KOPT-K1 (cell line): Measurements from ENCODE around the gene SLC18A2.

Experiments
- H3K27ac ChIP-seq: fragments of 200-600 bp; sonication (generic); 2 replicates; pipeline ENCODE4 v1.5.1; 2016; ENCODE audit warnings: antibody characterized with exemption, mild to moderate bottlenecking, low read depth, low read length; ENCODE audit not compliant: poor library complexity, severe bottlenecking
- H3K36me3 ChIP-seq: fragments of 200-600 bp; sonication (generic); 2 replicates; pipeline ENCODE4 v1.5.1; 2017; ENCODE audit warnings: antibody characterized with exemption, mild to moderate bottlenecking, low read length, moderate library complexity; ENCODE audit not compliant: insufficient read depth
- H3K9me3 ChIP-seq: fragments of 200-600 bp; sonication (generic); 2 replicates; pipeline ENCODE4 v1.5.1; 2017; ENCODE audit warnings: antibody characterized with exemption, low read length, mild to moderate bottlenecking; ENCODE audit not compliant: insufficient read depth, poor library complexity, severe bottlenecking

Gene SLC18A2

DNA sequence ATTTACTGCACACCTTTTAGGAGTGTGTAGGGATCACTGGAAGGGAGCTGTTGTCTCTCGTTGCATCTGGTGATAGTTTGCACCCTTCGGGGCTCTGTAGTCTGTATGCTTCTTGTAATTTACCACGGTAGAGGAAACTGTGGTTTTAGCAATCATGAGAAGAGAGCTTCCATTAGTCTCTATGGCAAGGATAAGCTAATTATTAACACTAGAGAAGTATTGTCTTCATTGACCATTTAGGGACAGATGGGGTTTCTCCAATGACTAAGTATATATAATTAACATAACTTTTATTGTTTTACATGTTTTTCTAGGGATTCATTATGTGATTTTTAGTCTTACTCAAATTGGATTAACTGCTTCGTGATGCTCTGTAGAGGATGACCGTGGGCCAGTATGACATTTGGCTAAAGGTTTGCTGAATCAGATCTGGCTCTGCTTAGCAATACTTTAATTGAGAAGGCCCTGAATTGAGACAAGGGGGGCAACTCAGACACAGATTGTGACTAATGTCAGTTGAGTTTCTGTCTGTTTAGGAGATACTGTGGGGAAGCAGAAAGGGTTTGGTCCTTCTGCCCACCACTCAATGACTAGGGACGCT, 8.7 kb downstream of the SLC18A2 start:
- no peaks in the 10 kb centered on the region for H3K9me3 ChIP-seq
- H3K36me3 ChIP-seq: peaks cover 16% of the 10 kb centered on the region
- peak overlapping the region; percentile 92 for H3K27ac ChIP-seq

DNA sequence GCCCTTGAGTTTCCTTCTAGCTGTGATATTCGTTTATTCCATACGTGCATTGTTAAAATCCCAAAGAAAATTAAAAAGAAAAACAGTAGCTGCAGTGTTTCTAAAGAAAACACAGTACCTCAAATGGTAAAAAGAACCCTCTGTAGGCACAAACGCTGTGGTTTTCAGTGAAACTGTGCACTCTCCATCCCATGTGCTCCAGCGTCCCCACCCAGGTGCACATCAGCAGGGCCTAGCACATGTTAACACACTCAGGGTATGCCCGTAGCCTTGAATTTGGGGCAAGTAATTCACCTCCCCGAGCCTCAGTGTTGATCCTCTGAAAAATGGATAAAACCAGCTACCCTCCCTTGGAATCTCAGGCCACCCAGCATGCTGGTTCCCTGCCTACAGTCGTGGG, 9.5 kb downstream of the SLC18A2 start:
- H3K9me3 ChIP-seq: no peaks in the 10 kb centered on the region
- peaks cover 16% of the 10 kb centered on the region; the same call in 1 of the 2 replicates for H3K36me3 ChIP-seq
- H3K27ac ChIP-seq: peak overlapping the region; percentile 92

DNA sequence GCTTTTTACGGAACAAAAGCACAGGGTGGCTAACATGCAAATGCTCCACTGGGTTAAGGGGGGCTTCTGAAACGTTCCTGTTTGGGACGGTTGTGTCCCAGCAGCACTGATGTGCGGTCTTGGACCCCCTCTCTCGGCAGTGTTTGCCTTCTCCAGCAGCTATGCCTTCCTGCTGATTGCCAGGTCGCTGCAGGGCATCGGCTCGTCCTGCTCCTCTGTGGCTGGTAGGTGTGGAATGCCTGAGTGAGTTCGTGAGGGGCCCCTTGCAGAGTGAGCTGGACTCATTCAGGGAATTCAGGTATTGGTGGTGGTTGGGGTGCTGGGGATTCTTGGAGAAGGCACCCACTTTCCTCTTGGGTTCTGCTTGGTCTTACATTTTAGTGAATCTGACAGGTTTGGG, 13.0 kb downstream of the SLC18A2 start:
- no peak overlapping the region for H3K27ac ChIP-seq
- no peaks in the 10 kb centered on the region for H3K9me3 ChIP-seq
- H3K36me3 ChIP-seq: peaks cover 28% of the 10 kb centered on the region

DNA sequence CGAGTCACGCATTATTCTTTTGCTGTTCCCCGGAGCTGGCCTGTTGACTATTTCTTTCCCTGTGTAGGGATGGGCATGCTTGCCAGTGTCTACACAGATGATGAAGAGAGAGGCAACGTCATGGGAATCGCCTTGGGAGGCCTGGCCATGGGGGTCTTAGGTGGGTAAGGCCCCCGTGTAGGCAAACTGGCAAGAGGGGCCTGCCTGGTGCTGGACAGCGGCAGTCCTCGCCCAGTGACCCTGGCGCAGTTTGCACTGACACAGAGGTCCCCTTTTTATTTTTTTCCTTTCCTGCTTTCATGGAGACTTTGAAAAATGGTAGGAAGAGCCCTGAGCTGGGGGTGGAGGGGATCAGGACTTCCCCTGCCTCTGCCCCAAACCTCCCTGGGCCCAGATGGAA, 13.4 kb downstream of the SLC18A2 start:
- H3K27ac ChIP-seq: no peak overlapping the region
- H3K36me3 ChIP-seq: peaks cover 28% of the 10 kb centered on the region
- H3K9me3 ChIP-seq: no peaks in the 10 kb centered on the region

DNA sequence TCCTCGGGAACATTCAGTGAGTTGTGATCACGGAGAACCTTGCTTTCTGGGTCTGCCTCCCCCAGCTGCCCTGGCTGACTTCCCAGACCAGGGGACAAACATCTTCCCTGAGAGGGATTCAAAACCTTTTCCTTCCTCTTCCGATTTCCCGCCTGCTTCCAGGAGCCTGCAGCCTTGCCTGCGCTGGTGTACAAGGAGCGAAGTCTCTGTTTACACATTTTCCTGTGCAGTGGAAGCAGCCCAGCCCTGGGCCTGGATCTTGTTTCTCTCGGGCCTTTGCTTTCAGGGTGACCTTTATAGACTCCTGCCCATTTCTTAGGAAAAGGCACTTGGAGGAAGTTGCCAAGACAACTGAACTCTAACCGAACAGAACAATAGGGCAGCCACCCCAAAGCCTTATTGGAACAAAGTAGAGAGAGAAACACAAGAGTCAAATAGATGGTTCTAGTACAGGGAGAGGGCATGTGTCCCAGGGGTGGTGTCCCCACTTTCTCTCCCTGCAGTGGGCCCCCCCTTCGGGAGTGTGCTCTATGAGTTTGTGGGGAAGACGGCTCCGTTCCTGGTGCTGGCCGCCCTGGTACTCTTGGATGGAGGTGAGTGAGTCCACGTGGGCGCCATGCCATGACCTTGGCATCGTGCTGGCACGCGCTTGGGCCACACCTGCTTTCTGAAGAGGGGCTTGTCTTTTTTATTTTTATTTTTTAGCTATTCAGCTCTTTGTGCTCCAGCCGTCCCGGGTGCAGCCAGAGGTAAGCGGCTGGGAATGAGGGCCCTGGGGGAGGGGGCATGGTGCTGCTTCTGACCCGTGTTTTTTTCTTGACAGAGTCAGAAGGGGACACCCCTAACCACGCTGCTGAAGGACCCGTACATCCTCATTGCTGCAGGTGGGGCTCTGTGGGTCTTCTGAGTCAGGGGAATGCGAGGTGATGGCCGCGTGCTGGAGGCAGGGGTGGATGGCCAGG, 14.1 kb downstream of the SLC18A2 start:
- Histone ChIP-seq H3K9me3 (no peaks in the 10 kb centered on the region), H3K36me3 (peaks cover 28% of the 10 kb centered on the region), H3K27ac (no peak overlapping the region)

DNA sequence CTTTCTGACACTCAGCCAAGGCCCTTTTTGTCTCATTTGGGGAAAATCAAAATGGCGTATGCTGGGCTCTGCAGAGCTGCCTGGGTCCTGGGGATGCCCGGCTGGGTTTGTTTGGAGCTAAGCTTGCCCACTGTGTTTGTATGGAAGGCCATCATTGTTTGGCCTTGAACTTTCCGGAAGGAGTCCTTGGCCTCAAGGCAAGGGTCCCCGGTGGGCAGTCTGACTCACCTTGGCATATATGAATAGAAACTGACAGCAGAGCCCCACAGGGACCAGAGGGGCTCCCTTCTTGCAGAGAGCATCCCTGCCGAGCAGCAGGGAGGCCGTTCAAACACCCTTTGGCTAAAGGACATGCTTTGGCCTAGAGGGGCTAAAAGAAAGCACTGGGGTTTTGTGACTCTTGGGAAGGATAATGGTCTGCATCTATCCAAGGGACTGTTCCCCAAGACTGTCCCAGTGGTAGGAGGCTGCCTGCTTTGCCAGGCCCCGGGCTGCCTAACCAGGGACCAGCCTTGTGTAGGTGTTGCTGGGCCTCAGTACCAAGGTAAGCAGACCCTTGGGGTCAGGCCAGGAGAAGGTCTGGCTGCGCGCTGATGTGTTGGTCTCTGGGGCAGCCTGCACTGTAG, 15.0 kb downstream of the SLC18A2 start:
- Histone ChIP-seq H3K9me3 (no peaks in the 10 kb centered on the region), H3K36me3 (peaks cover 28% of the 10 kb centered on the region), H3K27ac (no peak overlapping the region)

DNA sequence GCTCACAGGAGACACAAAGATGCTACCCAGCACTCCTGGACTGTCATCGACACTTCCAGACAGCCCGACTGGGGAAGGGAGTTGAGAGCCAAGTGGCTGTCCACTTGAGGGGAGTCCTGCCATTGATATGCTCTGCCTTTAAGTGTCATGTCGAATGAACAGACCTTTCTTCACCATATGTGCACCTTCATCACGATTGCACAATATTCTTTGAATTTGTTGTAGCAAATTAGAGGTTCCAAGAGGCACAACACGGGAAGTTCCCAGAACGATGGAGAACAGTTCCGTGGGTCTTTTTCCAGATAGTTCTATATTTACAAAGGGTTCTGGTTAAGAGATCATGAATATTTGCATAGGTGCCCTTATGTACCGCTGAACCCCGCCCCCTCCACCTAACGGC, 16.0 kb downstream of the SLC18A2 start:
- Histone ChIP-seq H3K36me3 (peaks cover 28% of the 10 kb centered on the region), H3K9me3 (no peaks in the 10 kb centered on the region), H3K27ac (no peak overlapping the region)

DNA sequence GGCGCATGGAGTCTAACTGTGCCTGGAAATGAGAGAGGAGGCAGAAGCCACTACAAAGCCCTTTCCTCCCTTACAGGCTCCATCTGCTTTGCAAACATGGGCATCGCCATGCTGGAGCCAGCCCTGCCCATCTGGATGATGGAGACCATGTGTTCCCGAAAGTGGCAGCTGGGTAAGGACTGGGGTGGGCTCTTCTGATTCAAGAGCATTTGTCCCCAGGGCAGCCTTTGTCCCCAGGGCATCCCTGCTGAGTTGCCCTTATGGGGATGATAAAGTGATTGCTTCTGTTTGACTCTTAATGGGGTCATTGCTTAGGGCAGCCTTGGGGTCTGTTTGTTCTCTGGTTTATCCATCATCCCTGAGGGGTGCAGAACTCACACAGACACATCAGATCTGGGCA, 16.8 kb downstream of the SLC18A2 start:
- Histone ChIP-seq H3K36me3 (peaks cover 28% of the 10 kb centered on the region), H3K9me3 (no peaks in the 10 kb centered on the region), H3K27ac (no peak overlapping the region)

DNA sequence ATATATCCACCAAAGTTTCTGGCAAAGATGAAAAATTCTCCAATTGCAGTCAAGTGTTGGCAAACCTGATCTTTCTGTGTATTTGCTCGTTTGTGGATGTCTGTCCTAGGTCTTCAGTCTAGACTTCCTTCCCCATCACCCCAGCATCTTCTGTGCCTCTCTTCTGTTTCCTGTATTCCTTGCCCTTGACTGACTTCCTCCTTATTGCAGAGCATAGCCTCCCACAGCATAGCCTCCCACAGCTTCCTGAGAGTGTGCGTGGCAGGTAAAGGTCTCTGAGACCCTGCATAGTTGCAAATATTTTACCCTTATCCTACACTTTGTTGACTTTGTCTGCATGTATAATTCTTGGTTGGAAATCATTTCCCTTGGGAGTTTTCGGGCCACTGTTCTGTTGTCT, 18.4 kb downstream of the SLC18A2 start:
- Histone ChIP-seq H3K36me3 (peaks cover 27% of the 10 kb centered on the region), H3K27ac (peak overlapping the region; percentile 82), H3K9me3 (no peaks in the 10 kb centered on the region)

DNA sequence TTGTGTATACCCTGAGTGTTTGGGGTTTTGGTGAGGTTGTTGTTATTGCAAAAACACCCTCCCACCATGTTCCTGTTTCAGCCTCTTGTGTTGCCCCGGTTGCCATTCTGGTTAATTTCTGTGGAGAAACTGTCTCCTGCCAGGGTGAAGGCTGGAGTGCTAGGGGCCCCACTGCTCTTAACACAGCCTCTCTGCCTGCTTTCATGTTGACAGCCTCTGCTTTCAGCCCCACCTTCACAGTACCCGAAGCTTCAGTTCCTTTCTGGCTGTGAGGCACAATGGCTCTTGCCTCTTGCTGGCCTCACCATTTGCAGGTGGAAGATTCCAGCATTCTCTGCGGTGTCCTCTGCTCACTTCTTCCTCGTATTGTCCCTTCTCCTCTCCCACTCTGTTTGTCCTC, 19.2 kb downstream of the SLC18A2 start:
- no peaks in the 10 kb centered on the region for H3K9me3 ChIP-seq
- H3K27ac ChIP-seq: peak overlapping the region; percentile 82
- peaks cover 19% of the 10 kb centered on the region for H3K36me3 ChIP-seq

DNA sequence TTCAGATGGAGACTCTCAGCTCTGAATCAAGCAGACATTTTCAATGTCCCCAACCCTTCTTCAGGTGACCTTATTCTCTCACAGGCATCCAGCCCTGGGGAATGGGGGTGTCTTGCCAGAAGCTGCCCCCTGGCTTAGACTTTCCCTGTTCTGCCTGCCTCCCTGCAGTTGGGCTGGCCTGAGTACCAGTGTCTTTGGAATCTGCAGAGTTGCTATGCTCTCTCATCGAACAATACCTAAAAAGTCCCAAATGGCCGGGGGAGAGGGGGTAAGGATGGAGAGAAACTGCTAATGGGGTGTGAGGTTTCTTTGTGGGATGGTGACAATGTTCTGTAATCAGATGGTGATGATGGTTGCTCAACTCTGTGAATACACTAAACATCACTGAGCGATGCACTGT, 20.6 kb downstream of the SLC18A2 start:
- peaks cover 7% of the 10 kb centered on the region for H3K36me3 ChIP-seq
- peak overlapping the region; percentile 82 for H3K27ac ChIP-seq
- no peaks in the 10 kb centered on the region for H3K9me3 ChIP-seq

DNA sequence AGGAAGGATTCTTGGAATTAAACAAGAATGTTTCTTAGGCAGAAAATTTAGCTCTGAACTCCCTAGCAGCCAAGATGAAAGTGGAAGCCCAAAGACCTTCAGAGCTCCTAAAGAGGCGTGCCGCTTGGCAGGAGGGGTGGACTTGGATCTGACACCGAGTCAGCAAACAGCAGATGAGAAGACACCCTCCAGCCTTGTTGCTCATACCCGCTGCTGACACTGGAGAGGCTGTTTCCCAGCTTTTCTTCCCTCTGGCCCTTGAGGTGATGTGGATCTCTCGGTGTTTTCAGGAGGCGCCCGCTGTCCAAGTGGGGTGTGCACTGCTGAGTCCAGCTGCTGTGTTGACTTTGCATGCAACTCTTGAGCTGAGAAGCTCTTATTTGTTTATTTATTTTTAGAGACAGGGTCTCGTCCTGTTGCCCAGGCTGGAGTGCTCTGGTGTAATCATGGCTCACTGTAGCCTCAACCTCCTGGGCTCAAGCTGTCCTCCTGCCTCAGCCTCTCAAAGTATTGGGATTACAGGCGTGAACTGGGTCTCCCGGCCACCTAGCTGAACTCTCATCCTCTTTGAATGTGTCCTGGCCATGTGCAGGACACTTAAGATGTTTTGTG, 21.5 kb downstream of the SLC18A2 start:
- H3K27ac ChIP-seq: peak overlapping the region; percentile 82
- no peaks in the 10 kb centered on the region for H3K36me3 ChIP-seq
- no peaks in the 10 kb centered on the region for H3K9me3 ChIP-seq

DNA sequence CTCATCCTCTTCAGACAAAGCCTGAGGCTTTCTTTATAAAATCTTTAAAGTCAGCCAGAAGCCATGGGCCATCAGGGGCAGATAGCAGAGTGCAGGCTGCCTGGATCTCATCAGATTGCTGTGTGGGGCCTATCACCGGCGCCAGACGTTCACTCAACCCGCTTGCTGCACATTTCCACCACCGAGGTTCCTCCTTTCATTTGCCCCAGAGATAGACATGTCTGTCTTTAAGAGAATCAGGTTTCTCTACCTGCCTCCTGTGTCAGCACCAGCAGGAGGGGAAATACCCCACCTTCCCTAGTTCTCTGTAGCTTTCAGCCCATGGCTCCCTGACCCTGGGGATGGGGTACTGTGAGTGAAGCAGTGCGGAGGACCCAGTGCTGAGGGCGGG, 22.0 kb downstream of the SLC18A2 start:
- Histone ChIP-seq H3K9me3 (no peaks in the 10 kb centered on the region), H3K36me3 (no peaks in the 10 kb centered on the region), H3K27ac (peak overlapping the region; percentile 82)

DNA sequence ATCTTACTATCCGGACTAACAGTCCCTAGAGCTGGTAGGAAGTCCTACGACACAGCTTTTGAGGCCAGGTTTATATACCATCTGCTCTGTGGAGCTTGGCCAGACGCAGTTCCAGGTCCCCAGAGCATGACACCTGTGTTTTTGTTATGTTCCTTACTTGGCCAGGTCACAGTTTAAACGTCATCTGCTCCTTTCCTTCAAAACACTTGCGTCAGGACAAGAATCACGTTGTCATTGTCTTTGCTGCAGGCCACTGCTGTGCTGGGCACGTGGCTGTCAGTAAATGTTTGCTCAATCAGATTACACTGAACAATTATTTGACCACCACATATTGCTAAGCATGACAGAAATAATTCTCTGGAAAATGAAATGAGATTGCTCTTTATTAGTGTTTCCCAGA, 23.9 kb downstream of the SLC18A2 start:
- Histone ChIP-seq H3K36me3 (peaks cover 12% of the 10 kb centered on the region), H3K27ac (peak overlapping the region; percentile 82), H3K9me3 (no peaks in the 10 kb centered on the region)

DNA sequence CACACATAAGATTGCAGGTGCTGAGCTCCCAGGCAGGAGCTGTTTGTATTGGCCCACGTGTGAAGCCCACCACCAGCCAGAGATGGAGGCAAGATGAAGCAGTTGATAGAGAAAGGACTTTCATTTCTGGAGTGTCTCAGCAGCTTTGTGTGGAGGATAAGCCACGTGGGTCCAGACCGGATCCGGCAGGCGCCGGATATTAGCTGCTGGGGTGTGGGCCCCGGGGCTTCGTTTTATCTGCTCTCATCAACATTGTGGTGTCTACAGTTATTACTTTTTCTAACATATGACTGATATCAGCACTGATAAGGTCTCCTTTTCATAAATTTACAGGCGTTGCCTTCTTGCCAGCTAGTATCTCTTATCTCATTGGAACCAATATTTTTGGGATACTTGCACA, 25.5 kb downstream of the SLC18A2 start:
- Histone ChIP-seq H3K36me3 (peaks cover 24% of the 10 kb centered on the region), H3K9me3 (no peaks in the 10 kb centered on the region), H3K27ac (peak overlapping the region; percentile 82)
